Bronchial epithelial cell (primary cell): Measurements from ENCODE around the gene SNF8. TPM values are rescaled to one million over a fixed set of nuclear protein-coding genes. Genes with fewer than 3 reads are reported as not detected.

ENCODE experiments used
- DNase-seq: peaks from one replicate; pipeline ENCODE4 v3.0.0-alpha.2; 2010; ENCODE audit warnings: low read depth
- FAIRE-seq: peaks from 2 replicates; lab custom pipeline; 2011; peaks lifted over from hg19 to GRCh38; lab: Jason Lieb, UNC
- H3K27me3 ChIP-seq: 2 replicates; pipeline ENCODE4 v1.5.1; 2011; ENCODE audit warnings: low read length; ENCODE audit not compliant: control insufficient read depth, insufficient read depth
- H3K36me3 ChIP-seq: 2 replicates; pipeline ENCODE4 v1.5.1; 2011; ENCODE audit warnings: low read length; ENCODE audit not compliant: control insufficient read depth, insufficient read depth
- H3K4me3 ChIP-seq: 2 replicates; pipeline ENCODE4 v1.5.1; 2011; ENCODE audit warnings: mild to moderate bottlenecking, low read depth, low read length, control low read depth
- total RNA-seq: library from RNA; depleted of rRNA; stranded (reverse); fragments of >200 nt; gene quantifications from 2 replicates; pipeline ENCODE4 v1.2.1, GENCODE V29; 2014
- TF ChIP-seq, protein P1 (sequence below): IDR thresholded peaks from 2 replicates; pipeline ENCODE4 v1.5.1; 2011; ENCODE audit warnings: mild to moderate bottlenecking, moderate library complexity, low read length, control low read depth, inconsistent platforms; ENCODE audit not compliant: insufficient read depth, severe bottlenecking

Gene SNF8, protein sequence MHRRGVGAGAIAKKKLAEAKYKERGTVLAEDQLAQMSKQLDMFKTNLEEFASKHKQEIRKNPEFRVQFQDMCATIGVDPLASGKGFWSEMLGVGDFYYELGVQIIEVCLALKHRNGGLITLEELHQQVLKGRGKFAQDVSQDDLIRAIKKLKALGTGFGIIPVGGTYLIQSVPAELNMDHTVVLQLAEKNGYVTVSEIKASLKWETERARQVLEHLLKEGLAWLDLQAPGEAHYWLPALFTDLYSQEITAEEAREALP
- 77.7 and 98.3 TPM in 2 replicates for total RNA-seq

- no peaks in the 10 kb centered on the region for H3K27me3 ChIP-seq
- H3K36me3 ChIP-seq, result peaks cover 6% of the 10 kb centered on the region
- H3K4me3 ChIP-seq, result peak within 1 kb of the TSS; percentile 94
- TF ChIP-seq, protein P1, sequence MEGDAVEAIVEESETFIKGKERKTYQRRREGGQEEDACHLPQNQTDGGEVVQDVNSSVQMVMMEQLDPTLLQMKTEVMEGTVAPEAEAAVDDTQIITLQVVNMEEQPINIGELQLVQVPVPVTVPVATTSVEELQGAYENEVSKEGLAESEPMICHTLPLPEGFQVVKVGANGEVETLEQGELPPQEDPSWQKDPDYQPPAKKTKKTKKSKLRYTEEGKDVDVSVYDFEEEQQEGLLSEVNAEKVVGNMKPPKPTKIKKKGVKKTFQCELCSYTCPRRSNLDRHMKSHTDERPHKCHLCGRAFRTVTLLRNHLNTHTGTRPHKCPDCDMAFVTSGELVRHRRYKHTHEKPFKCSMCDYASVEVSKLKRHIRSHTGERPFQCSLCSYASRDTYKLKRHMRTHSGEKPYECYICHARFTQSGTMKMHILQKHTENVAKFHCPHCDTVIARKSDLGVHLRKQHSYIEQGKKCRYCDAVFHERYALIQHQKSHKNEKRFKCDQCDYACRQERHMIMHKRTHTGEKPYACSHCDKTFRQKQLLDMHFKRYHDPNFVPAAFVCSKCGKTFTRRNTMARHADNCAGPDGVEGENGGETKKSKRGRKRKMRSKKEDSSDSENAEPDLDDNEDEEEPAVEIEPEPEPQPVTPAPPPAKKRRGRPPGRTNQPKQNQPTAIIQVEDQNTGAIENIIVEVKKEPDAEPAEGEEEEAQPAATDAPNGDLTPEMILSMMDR, result no peak
- DNase-seq, result peak; percentile 69
- FAIRE-seq, result no peak
These were observed at the start of gene SNF8 for GRCh38 chr17:48944515-48945260. Gene SNF8, minus strand, starts transcription at chr17:48944842. Its CDS starts 108 bp downstream, at chr17:48944734.

DNA sequence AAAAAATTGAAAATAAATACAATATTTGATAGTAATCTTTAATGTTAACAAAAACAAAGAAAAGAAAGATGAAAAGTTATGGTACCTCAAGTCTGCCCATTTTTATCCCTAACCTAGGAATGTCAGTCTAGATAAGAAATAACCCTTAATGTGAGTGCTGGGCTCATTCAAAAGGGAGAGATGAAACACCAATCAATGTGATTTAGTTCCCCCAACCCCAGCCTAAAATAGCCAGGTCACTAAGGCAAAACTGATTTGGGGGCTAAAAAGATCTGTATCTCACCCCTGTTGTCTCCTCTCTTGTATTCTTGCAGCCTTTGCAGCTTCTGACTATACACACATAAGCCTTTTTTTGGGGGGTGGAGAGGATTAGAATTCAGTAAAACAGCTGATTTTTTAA, 49.3 kb upstream of the SNF8 start:
- H3K4me3 ChIP-seq, result no peak overlapping the region
- DNase-seq (no peak), FAIRE-seq (no peak)
- peaks cover 48% of the 10 kb centered on the region for H3K27me3 ChIP-seq
- TF ChIP-seq, protein P1, result no peak
- H3K36me3 ChIP-seq, result no peaks in the 10 kb centered on the region

DNA sequence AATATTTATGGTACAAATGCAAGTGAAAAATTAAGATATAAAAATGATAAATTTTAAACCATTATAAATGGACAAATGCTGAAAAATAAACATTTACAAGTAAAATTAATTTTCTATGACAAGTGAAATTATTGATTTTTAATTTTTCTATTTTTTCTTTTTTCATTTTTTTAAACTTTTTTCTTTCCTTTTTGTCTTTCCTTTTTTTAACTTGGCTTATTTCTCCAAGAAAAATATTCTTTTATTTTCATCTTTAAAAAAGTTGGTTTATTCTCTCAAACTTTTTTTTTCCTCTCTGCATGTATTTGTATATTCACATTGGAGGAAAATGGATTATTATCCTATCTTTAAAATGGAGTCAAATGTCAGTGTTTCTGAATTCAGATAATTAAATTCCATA, 48.7 kb upstream of the SNF8 start:
- Histone ChIP-seq H3K4me3 (no peak overlapping the region), H3K27me3 (peaks cover 45% of the 10 kb centered on the region), H3K36me3 (no peaks in the 10 kb centered on the region)
- TF ChIP-seq, protein P1, result no peak
- FAIRE-seq, result no peak
- no peak for DNase-seq

DNA sequence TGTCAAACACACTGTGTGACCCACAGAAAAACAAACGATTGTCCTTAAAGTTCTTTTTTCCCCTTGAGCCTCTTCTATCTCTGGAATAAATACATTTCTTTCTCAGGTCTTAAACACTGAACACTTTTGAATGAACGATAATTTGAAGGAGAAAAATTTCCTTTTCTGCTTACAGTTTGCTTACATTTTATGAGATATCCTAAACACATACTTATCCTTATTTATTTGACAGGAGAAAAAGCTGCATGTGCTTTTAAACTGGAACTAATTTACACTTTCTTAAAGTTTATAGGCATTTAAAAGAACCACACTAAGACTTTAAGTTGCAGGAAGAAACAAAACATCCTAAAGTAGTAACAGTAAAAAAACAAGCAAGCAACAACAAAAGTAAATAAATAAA, 47.8 kb upstream of the SNF8 start:
- TF ChIP-seq, protein P1, result no peak
- Histone ChIP-seq H3K36me3 (no peaks in the 10 kb centered on the region), H3K27me3 (peaks cover 37% of the 10 kb centered on the region), H3K4me3 (no peak overlapping the region)
- no peak for DNase-seq
- no peak for FAIRE-seq

- FAIRE-seq (no peak), DNase-seq (no peak)
- Histone ChIP-seq H3K27me3 (peaks cover 24% of the 10 kb centered on the region), H3K36me3 (no peaks in the 10 kb centered on the region), H3K4me3 (no peak overlapping the region)
- TF ChIP-seq, protein P1, result no peak
These were observed 46.3 kb upstream of the SNF8 start for GRCh38 chr17:48990882-48991357.
